A549 (cell line): ENCODE results near the gene ATP13A4.
"Not testable (repeated sequence)": the region's sequence is repeated elsewhere in the genome, so short reads cannot be mapped to it uniquely, and the experiment has no call there.

ENCODE experiments used
- HEYL ChIP-seq: fragments of 250-450 bp; sonication (Bioruptor Pico); IDR thresholded peaks from 2 replicates; pipeline ENCODE4 v1.8.0; 2021; ENCODE audit warnings: mild to moderate bottlenecking, moderate library complexity
- POLR2A ChIP-seq: IDR thresholded peaks from 2 replicates; pipeline ENCODE4 v1.6.1; 2012; ENCODE audit warnings: mild to moderate bottlenecking, low read length
- RAD21 ChIP-seq, 2 experiments: fragments of >200 bp in 1 of 2; sonication (Bioruptor Twin) in 1 of 2; formaldehyde crosslinking in 1 of 2; IDR thresholded peaks in 1 of 2; conservative IDR thresholded peaks in 1 of 2; 2 replicates in 1 of 2; 3 replicates in 1 of 2; pipeline ENCODE4 v1.6.1; 2012 to 2018; ENCODE audit warnings: inconsistent platforms in 1 of 2
- RCOR1 ChIP-seq: fragments of 150-350 bp; IDR thresholded peaks from 2 replicates; pipeline ENCODE4 v1.6.1; 2014; ENCODE audit warnings: antibody characterized with exemption, low read length, low read depth
- TF ChIP-seq, protein P1 (sequence below): fragments of >200 bp; sonication (Bioruptor Twin); formaldehyde crosslinking; IDR thresholded peaks from 3 replicates; pipeline ENCODE4 v1.5.1; 2016
- TF ChIP-seq, protein P2 (sequence below): fragments of 250-450 bp; sonication (Bioruptor Pico); IDR thresholded peaks from 2 replicates; pipeline ENCODE4 v1.5.0; 2021; ENCODE audit warnings: mild to moderate bottlenecking, moderate library complexity, borderline replicate concordance

DNA sequence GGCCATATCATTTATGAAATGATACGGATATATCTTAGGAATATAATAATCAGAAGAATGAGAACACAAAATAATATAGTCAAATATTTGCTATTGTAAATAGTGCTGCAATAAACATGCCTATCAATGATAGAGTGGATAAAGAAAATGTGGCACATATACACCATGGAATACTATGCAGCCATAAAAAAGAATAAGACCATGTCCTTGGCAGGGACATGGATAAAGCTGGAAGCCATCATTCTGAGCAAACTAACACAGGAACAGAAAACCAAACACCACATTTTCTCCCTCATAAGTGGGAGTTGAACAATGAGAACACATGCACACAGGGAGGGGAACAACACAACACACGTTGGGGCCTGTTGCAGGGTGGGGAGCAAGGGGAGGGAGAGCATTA, 28.6 kb downstream of the ATP13A4 start:
- TF ChIP-seq, protein P1, sequence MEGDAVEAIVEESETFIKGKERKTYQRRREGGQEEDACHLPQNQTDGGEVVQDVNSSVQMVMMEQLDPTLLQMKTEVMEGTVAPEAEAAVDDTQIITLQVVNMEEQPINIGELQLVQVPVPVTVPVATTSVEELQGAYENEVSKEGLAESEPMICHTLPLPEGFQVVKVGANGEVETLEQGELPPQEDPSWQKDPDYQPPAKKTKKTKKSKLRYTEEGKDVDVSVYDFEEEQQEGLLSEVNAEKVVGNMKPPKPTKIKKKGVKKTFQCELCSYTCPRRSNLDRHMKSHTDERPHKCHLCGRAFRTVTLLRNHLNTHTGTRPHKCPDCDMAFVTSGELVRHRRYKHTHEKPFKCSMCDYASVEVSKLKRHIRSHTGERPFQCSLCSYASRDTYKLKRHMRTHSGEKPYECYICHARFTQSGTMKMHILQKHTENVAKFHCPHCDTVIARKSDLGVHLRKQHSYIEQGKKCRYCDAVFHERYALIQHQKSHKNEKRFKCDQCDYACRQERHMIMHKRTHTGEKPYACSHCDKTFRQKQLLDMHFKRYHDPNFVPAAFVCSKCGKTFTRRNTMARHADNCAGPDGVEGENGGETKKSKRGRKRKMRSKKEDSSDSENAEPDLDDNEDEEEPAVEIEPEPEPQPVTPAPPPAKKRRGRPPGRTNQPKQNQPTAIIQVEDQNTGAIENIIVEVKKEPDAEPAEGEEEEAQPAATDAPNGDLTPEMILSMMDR = not testable (repeated sequence)
- TF ChIP-seq, protein P2, sequence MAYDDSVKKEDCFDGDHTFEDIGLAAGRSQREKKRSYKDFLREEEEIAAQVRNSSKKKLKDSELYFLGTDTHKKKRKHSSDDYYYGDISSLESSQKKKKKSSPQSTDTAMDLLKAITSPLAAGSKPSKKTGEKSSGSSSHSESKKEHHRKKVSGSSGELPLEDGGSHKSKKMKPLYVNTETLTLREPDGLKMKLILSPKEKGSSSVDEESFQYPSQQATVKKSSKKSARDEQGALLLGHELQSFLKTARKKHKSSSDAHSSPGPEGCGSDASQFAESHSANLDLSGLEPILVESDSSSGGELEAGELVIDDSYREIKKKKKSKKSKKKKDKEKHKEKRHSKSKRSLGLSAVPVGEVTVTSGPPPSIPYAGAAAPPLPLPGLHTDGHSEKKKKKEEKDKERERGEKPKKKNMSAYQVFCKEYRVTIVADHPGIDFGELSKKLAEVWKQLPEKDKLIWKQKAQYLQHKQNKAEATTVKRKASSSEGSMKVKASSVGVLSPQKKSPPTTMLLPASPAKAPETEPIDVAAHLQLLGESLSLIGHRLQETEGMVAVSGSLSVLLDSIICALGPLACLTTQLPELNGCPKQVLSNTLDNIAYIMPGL (CRISPR knock-in tag) = not testable (repeated sequence)
- not testable (repeated sequence) for TF ChIP-seq RCOR1; POLR2A; RAD21 (conservative IDR thresholded peaks at IDR 0.05 in 1 of 2, IDR thresholded peaks at IDR 0.05 in 1 of 2); HEYL (CRISPR knock-in tag)
